Breast epithelium (tissue), 4 donors: ENCODE results near the gene B4GALNT3. TPM values are rescaled to one million over a fixed set of nuclear protein-coding genes. Genes with fewer than 3 reads are reported as not detected.

ENCODE experiments used
- DNase-seq, 2 donors: peaks; one replicate each; pipeline ENCODE4 v3.0.0-alpha.2; 2019; ENCODE audit warnings: low spot score in 2 of 2
- H3K27ac ChIP-seq, 2 donors: fragments of 200-600 bp; sonication (generic) in 1 of 2; one replicate each; pipeline ENCODE4 v1.5.1; 2016 to 2019; ENCODE audit warnings: mild to moderate bottlenecking in 1 of 2
- H3K27me3 ChIP-seq, 2 donors: fragments of 200-600 bp; sonication (generic) in 1 of 2; one replicate each; pipeline versions ENCODE4 v1.5.1 to v1.6.0; 2017 to 2019; ENCODE audit warnings: control low read depth in 1 of 2, mild to moderate bottlenecking in 1 of 2
- H3K36me3 ChIP-seq: fragments of 200-600 bp; one replicate; pipeline ENCODE4 v1.5.1; 2019
- H3K4me1 ChIP-seq, 2 donors: fragments of 200-600 bp; sonication (generic); one replicate each; pipeline ENCODE4 v1.5.1; 2016 to 2019; ENCODE audit warnings: control low read depth in 1 of 2
- H3K4me3 ChIP-seq, 3 donors: fragments of 200-600 bp; sonication (generic); 1 replicate in 2 of 3; 2 replicates in 1 of 3; pipeline ENCODE4 v1.5.1; 2016 to 2019; ENCODE audit warnings: mild to moderate bottlenecking in 3 of 3, moderate library complexity in 2 of 3
- H3K9me3 ChIP-seq, 2 donors: fragments of 200-600 bp; sonication (generic) in 1 of 2; one replicate each; pipeline ENCODE4 v1.5.1; 2016 to 2019; ENCODE audit warnings: control low read depth in 1 of 2
- POLR2A ChIP-seq: fragments of 450-650 bp; IDR thresholded peaks from one replicate; pipeline ENCODE4 v1.6.1; 2016; ENCODE audit warnings: antibody characterized with exemption, mild to moderate bottlenecking, moderate library complexity
- POLR2AphosphoS5 ChIP-seq, 3 donors: sonication (generic); formaldehyde crosslinking; IDR thresholded peaks; one replicate each; pipeline ENCODE4 v1.6.1; 2017; ENCODE audit warnings: antibody characterized with exemption in 3 of 3
- intact Hi-C: fragments of 100-400 bp; cut with DNase I; formaldehyde crosslinking; loops from one replicate; pipeline ENCODE4 v1.15.1; 2023; ENCODE audit warnings: low total_unique reads
- total RNA-seq, 3 donors: library from RNA; depleted of rRNA; stranded (reverse); fragments of >200 nt; gene quantifications; one replicate each; pipeline ENCODE4 v1.1.0, GENCODE V29; 2016
- TF ChIP-seq, protein P1 (sequence below), 3 donors: fragments of 450-650 bp; IDR thresholded peaks; one replicate each; pipeline ENCODE4 v1.5.1; 2016 to 2017; ENCODE audit warnings: antibody characterized with exemption in 3 of 3, mild to moderate bottlenecking in 3 of 3, moderate library complexity in 3 of 3

Gene B4GALNT3
- total RNA-seq, 3 donors from 2014 or later: 0.16 to 5.9 (median 4.6) TPM

DNA sequence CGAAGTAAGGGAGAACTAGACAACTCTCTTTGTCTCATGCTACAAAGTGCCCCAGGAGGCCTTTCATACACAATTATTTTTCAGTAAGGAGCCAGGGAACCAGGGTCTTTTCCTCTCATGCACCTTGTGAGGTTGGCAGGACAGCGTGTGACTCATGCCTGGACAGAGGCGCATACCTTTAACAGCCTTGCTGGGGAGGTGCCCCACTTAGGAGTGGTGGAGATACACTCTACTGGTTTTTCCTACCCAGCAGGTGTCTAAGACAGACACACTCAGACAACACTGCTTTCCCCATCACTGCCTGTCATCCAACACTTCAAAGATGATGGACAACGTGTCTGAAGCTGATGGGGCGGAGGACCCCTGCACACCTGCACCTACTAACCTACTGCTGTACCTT lies 49.1 kb downstream of the B4GALNT3 start:
- Histone ChIP-seq H3K4me3 (no peak overlapping the region), H3K27ac (no peak overlapping the region), H3K4me1 (no peaks in the 10 kb centered on the region), H3K27me3 (no peaks in the 10 kb centered on the region), H3K9me3 (no peaks in the 10 kb centered on the region), H3K36me3 (no peaks in the 10 kb centered on the region)
- intact Hi-C loops: no loop called here
- DNase-seq: no peak
- no peak for TF ChIP-seq POLR2A
- TF ChIP-seq, protein P1, sequence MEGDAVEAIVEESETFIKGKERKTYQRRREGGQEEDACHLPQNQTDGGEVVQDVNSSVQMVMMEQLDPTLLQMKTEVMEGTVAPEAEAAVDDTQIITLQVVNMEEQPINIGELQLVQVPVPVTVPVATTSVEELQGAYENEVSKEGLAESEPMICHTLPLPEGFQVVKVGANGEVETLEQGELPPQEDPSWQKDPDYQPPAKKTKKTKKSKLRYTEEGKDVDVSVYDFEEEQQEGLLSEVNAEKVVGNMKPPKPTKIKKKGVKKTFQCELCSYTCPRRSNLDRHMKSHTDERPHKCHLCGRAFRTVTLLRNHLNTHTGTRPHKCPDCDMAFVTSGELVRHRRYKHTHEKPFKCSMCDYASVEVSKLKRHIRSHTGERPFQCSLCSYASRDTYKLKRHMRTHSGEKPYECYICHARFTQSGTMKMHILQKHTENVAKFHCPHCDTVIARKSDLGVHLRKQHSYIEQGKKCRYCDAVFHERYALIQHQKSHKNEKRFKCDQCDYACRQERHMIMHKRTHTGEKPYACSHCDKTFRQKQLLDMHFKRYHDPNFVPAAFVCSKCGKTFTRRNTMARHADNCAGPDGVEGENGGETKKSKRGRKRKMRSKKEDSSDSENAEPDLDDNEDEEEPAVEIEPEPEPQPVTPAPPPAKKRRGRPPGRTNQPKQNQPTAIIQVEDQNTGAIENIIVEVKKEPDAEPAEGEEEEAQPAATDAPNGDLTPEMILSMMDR (IDR thresholded peaks at IDR 0.05): no peak
- no peak for TF ChIP-seq POLR2AphosphoS5 (IDR thresholded peaks at IDR 0.05)

DNA sequence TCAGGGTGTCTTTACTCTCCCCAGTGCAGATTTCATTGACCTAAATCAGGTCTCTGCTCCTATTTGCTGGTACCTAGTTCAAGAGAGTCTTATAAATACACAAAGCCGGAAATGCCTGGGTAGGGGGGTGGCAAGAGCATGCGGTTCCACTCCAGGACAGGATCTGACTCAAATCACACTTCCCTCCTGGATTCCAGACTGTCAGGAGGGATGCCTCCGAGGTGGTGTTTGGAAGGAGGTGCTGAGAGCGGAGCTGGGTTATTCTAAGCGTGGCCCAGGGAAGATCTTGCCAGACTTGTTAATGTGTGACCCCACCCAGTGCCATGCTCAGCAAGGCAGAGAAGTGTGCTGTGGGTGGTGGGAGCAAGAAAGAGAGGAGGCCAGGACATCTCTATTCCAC lies 49.8 kb downstream of the B4GALNT3 start:
- no peaks in the 10 kb centered on the region for H3K9me3 ChIP-seq
- H3K4me3 ChIP-seq: no peak overlapping the region
- no peak overlapping the region for H3K27ac ChIP-seq
- TF ChIP-seq POLR2A (no peak), POLR2AphosphoS5 (IDR thresholded peaks at IDR 0.05) (no peak)
- TF ChIP-seq, protein P1 (IDR thresholded peaks at IDR 0.05): no peak
- intact Hi-C loops: no loop called here
- no peaks in the 10 kb centered on the region for H3K36me3 ChIP-seq
- H3K27me3 ChIP-seq: no peaks in the 10 kb centered on the region
- DNase-seq: no peak
- H3K4me1 ChIP-seq: no peaks in the 10 kb centered on the region

DNA sequence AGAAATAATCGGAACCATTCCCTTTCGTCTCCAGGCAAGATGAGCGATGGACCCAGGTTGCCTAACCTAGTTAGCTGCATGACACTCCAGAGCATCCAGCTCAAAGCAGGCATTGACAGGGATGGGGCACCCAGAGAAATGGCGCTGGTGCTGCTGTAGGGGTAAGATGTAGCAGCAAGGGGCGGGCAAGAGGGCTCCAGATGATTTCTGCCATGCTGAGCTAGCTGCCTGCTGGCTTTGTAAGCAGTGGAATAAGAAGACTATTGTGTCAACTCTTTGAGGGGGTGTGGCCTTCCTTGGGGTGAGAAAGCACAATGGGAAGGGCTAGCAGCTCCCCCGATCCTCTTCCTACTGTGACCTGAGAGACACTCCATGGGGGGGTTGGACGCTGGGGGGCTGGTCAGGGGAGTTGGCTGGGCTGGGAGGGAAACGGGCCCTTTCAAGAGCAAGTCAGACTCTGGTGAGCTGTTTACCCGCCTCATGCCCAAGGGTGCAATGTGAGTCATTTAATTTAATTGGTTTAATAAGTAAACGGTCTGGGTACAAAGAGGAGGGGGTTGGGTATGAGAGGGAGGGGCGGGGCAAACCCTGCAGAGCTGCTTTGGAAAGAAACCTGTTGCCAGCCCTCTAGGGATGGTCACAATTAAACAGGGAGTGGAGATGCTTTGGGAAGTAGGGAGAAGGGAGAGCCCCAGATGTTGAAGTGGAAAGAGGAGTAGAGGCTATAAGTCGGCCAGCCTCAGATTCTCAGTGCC lies 50.5 kb downstream of the B4GALNT3 start:
- intact Hi-C loops: no loop called here
- TF ChIP-seq POLR2A (no peak), POLR2AphosphoS5 (IDR thresholded peaks at IDR 0.05) (no peak)
- no peak overlapping the region for H3K4me3 ChIP-seq
- no peak overlapping the region for H3K27ac ChIP-seq
- no peak for DNase-seq
- H3K36me3 ChIP-seq: no peaks in the 10 kb centered on the region
- H3K27me3 ChIP-seq: no peaks in the 10 kb centered on the region
- H3K4me1 ChIP-seq: no peaks in the 10 kb centered on the region
- H3K9me3 ChIP-seq: no peaks in the 10 kb centered on the region

DNA sequence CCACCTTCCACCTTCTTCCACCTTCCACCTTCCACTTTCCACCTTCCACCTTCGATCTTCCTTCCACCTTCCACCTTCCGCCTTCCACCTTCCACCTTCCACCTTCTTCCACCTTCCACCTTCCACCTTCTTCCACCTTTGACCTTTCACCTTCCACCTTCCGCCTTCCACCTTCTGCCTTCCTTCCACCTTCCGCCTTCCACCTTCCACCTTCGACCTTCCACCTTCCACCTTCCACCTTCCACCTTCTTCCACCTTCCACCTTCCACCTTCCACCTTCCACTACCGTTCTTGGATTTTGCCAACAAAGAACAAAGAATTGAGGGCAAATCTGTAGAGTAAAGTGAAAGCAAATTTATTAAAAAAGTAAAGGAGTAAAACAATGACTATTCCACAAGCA lies 53.2 kb downstream of the B4GALNT3 start:
- Histone ChIP-seq H3K27me3 (no peaks in the 10 kb centered on the region), H3K9me3 (no peaks in the 10 kb centered on the region), H3K36me3 (no peaks in the 10 kb centered on the region), H3K27ac (no peak overlapping the region), H3K4me3 (no peak overlapping the region), H3K4me1 (no peaks in the 10 kb centered on the region)
- intact Hi-C loops: no loop called here
- DNase-seq: no peak
- TF ChIP-seq POLR2AphosphoS5 (IDR thresholded peaks at IDR 0.05): no peak
- TF ChIP-seq POLR2A: no peak
- TF ChIP-seq, protein P1 (IDR thresholded peaks at IDR 0.05): no peak

DNA sequence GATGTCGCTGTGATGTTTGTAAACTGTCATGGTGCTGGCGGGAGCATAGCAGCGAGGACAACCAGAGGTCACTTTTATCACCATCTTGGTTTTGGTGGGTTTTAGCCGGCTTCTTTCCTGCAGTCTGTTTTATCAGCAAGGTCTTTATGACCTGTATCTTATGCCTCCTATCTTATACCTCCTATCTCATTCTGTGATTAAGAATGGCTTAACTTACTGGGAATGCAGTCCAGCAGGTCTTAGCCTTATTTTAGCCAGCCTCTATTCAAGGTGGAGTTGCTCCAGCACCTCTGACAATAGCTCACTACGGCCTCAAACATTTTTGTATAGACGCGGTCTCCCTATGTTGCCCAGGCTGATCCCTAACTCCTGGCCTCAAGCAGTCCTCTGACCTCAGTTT lies 53.7 kb downstream of the B4GALNT3 start:
- Histone ChIP-seq H3K36me3 (no peaks in the 10 kb centered on the region), H3K4me3 (no peak overlapping the region), H3K4me1 (no peaks in the 10 kb centered on the region), H3K27me3 (no peaks in the 10 kb centered on the region), H3K27ac (no peak overlapping the region), H3K9me3 (no peaks in the 10 kb centered on the region)
- intact Hi-C loops: no loop called here
- no peak for TF ChIP-seq POLR2AphosphoS5 (IDR thresholded peaks at IDR 0.05)
- no peak for TF ChIP-seq POLR2A
- TF ChIP-seq, protein P1 (IDR thresholded peaks at IDR 0.05): no peak
- no peak for DNase-seq
